H1 (cell line): Measurements from ENCODE around the gene ADGRB3. TPM values are rescaled to one million over a fixed set of nuclear protein-coding genes. Genes with fewer than 3 reads are reported as not detected.

ENCODE experiments used
- CTCF ChIA-PET: fragments of 300-600 bp; sonication (Branson Sonifier 250); formaldehyde crosslinking; loops from one replicate; lab custom pipeline; 2021; ENCODE audit not compliant: partially characterized antibody; lab: Charles Lee
- POLR2A ChIA-PET: fragments of 300-600 bp; sonication (Branson Sonifier 250); formaldehyde crosslinking; loops from one replicate; lab custom pipeline; 2021; ENCODE audit warnings: inconsistent platforms; ENCODE audit not compliant: partially characterized antibody; lab: Charles Lee
- DNase-seq, 2 experiments: peaks; one replicate each; pipeline versions ENCODE4 v3.0.0 to v3.0.0-alpha.2; 2010 to 2022; ENCODE audit warnings: low spot score in 2 of 2, low read depth in 1 of 2, mixed read lengths in 1 of 2
- FAIRE-seq: peaks from 2 replicates; lab custom pipeline; 2011; peaks lifted over from hg19 to GRCh38; lab: Jason Lieb, UNC
- H2AFZ ChIP-seq: 2 replicates; pipeline ENCODE4 v1.8.1; 2012; ENCODE audit warnings: low read length, inconsistent platforms
- H2AK5ac ChIP-seq: 2 replicates; pipeline ENCODE4 v1.6.1; 2013; ENCODE audit warnings: low read depth, low read length
- H2BK120ac ChIP-seq: replicated peaks from 2 replicates; pipeline ENCODE3; 2013; ENCODE audit warnings: low read depth, low read length, inconsistent platforms
- H2BK12ac ChIP-seq: 2 replicates; pipeline ENCODE4 v1.6.1; 2013; ENCODE audit warnings: low read depth, low read length
- H2BK15ac ChIP-seq: 2 replicates; pipeline ENCODE4 v1.6.1; 2013; ENCODE audit warnings: low read length
- H2BK20ac ChIP-seq: 2 replicates; pipeline ENCODE4 v1.6.1; 2013; ENCODE audit warnings: low read length
- H2BK5ac ChIP-seq: 2 replicates; pipeline ENCODE4 v1.6.1; 2013; ENCODE audit warnings: low read depth, low read length
- H3K14ac ChIP-seq: 2 replicates; pipeline ENCODE4 v1.6.1; 2013; ENCODE audit warnings: inconsistent platforms; ENCODE audit not compliant: insufficient read length
- H3K18ac ChIP-seq: 2 replicates; pipeline ENCODE4 v1.6.1; 2013; ENCODE audit warnings: low read length; ENCODE audit errors: extremely low read depth
- H3K23ac ChIP-seq: 2 replicates; pipeline ENCODE4 v1.6.1; 2013; ENCODE audit warnings: inconsistent platforms; ENCODE audit not compliant: insufficient read length
- H3K23me2 ChIP-seq: 2 replicates; pipeline ENCODE4 v1.6.1; 2013; ENCODE audit warnings: low read depth, low read length
- H3K27ac ChIP-seq: 2 replicates; pipeline ENCODE4 v1.6.1; 2011; ENCODE audit warnings: low read depth, low read length, inconsistent platforms
- H3K27me3 ChIP-seq, 4 experiments: replicated peaks in 1 of 4; 1 replicate in 1 of 4; 2 replicates in 3 of 4; pipeline versions ENCODE4 v1.6.1 to v1.8.1; 2011 to 2013; ENCODE audit warnings: low read length in 3 of 4, mild to moderate bottlenecking in 3 of 4, inconsistent platforms in 2 of 4, mixed read lengths in 2 of 4, moderate library complexity in 1 of 4; ENCODE audit not compliant: control insufficient read depth in 3 of 4, insufficient read depth in 3 of 4; ENCODE audit errors: extremely low read depth in 1 of 4
- H3K36me3 ChIP-seq, 4 experiments: 2 replicates each; pipeline versions ENCODE4 v1.6.1 to v1.8.1; 2011 to 2013; ENCODE audit warnings: mild to moderate bottlenecking in 4 of 4, low read length in 3 of 4, moderate library complexity in 2 of 4, control low read depth in 1 of 4, inconsistent platforms in 1 of 4; ENCODE audit not compliant: insufficient read depth in 4 of 4, control insufficient read depth in 2 of 4
- H3K4ac ChIP-seq: replicated peaks from 2 replicates; pipeline ENCODE3; 2013; ENCODE audit warnings: low read length, low read depth, mixed read lengths, inconsistent platforms; ENCODE audit not compliant: insufficient read length
- H3K4me1 ChIP-seq, 4 experiments: replicated peaks in 1 of 4; 1 replicate in 1 of 4; 2 replicates in 3 of 4; pipeline versions ENCODE4 v1.6.1 to v1.8.1; 2011 to 2013; ENCODE audit warnings: low read length in 3 of 4, inconsistent platforms in 2 of 4, mixed read lengths in 1 of 4; ENCODE audit not compliant: insufficient read depth in 4 of 4, control insufficient read depth in 3 of 4
- H3K4me2 ChIP-seq, 2 experiments: 2 replicates each; pipeline versions ENCODE4 v1.6.1 to v1.8.1; 2011 to 2013; ENCODE audit warnings: low read depth in 2 of 2, low read length in 2 of 2, control low read depth in 1 of 2, inconsistent platforms in 1 of 2, mild to moderate bottlenecking in 1 of 2; ENCODE audit not compliant: insufficient read depth in 1 of 2
- H3K4me3 ChIP-seq, 4 experiments: fragments of 200-600, 300-600 bp in 1 of 4; sonication (generic), shearing (Covaris generic), sonication (Bioruptor Twin) in 1 of 4; 2 replicates each; pipeline versions ENCODE4 v1.5.1 to v1.8.1; 2011 to 2016; ENCODE audit warnings: low read length in 4 of 4, low read depth in 3 of 4, control low read depth in 2 of 4, inconsistent platforms in 2 of 4, mild to moderate bottlenecking in 2 of 4, mixed read lengths in 1 of 4, moderate library complexity in 1 of 4; ENCODE audit not compliant: insufficient read depth in 2 of 4; ENCODE audit errors: extremely low read depth in 1 of 4
- H3K56ac ChIP-seq: replicated peaks from 2 replicates; pipeline ENCODE3; 2013; ENCODE audit warnings: low read depth, mild to moderate bottlenecking, mixed read lengths, low read length, inconsistent platforms; ENCODE audit not compliant: insufficient read length
- H3K79me1 ChIP-seq: 2 replicates; pipeline ENCODE4 v1.6.1; 2013; ENCODE audit warnings: low read depth, low read length, control low read depth
- H3K79me2 ChIP-seq, 2 experiments: 2 replicates each; pipeline versions ENCODE4 v1.6.1 to v1.8.1; 2012 to 2013; ENCODE audit warnings: low read length in 2 of 2, mild to moderate bottlenecking in 2 of 2, inconsistent platforms in 1 of 2; ENCODE audit not compliant: insufficient read depth in 2 of 2, control insufficient read depth in 1 of 2
- H3K9ac ChIP-seq, 4 experiments: replicated peaks in 1 of 4; 1 replicate in 1 of 4; 2 replicates in 3 of 4; pipeline versions ENCODE4 v1.6.1 to v1.8.1; 2011 to 2013; ENCODE audit warnings: low read depth in 3 of 4, low read length in 3 of 4, control low read depth in 2 of 4, mild to moderate bottlenecking in 2 of 4, moderate library complexity in 2 of 4, inconsistent platforms in 1 of 4; ENCODE audit errors: extremely low read depth in 1 of 4
- H3K9me3 ChIP-seq, 2 experiments: 2 replicates each; pipeline versions ENCODE4 v1.6.1 to v1.8.1; 2012 to 2013; ENCODE audit warnings: mild to moderate bottlenecking in 2 of 2, moderate library complexity in 2 of 2, control low read depth in 1 of 2, inconsistent platforms in 1 of 2, low read depth in 1 of 2, low read length in 1 of 2, mixed read lengths in 1 of 2; ENCODE audit not compliant: insufficient read depth in 2 of 2
- H4K20me1 ChIP-seq, 2 experiments: replicated peaks in 1 of 2; 2 replicates each; pipeline versions ENCODE3 to v1.8.1; 2011 to 2013; ENCODE audit warnings: inconsistent platforms in 2 of 2, low read length in 2 of 2, mild to moderate bottlenecking in 1 of 2; ENCODE audit not compliant: insufficient read depth in 2 of 2, control insufficient read depth in 1 of 2
- H4K5ac ChIP-seq: 2 replicates; pipeline ENCODE4 v1.6.1; 2013; ENCODE audit warnings: low read length, low read depth, mixed read lengths, inconsistent platforms; ENCODE audit not compliant: insufficient read length
- H4K8ac ChIP-seq: 2 replicates; pipeline ENCODE4 v1.8.0; 2013; ENCODE audit warnings: mild to moderate bottlenecking, moderate library complexity, low read length, inconsistent platforms; ENCODE audit not compliant: insufficient read depth; ENCODE audit errors: extremely low read depth
- H4K91ac ChIP-seq: replicated peaks from 2 replicates; pipeline ENCODE3; 2013; ENCODE audit warnings: low read length, mixed read lengths, inconsistent platforms; ENCODE audit not compliant: insufficient read length
- EGR1 ChIP-seq: IDR thresholded peaks from 2 replicates; pipeline ENCODE4 v1.6.1; 2011; ENCODE audit warnings: low read depth, low read length, borderline replicate concordance
- HDAC6 ChIP-seq: IDR thresholded peaks from one replicate; pipeline ENCODE4 v1.7.1; 2012; ENCODE audit warnings: low read depth, mild to moderate bottlenecking, inconsistent platforms, low read length, moderate library complexity
- KDM1A ChIP-seq: fragments of 200-600, 300-600 bp; sonication (generic); IDR thresholded peaks from 2 replicates; pipeline ENCODE4 v1.7.1; 2016; ENCODE audit warnings: mild to moderate bottlenecking, low read length, borderline replicate concordance
- NRF1 ChIP-seq: IDR thresholded peaks from 2 replicates; pipeline ENCODE4 v1.6.1; 2011; ENCODE audit warnings: mild to moderate bottlenecking, low read depth, low read length, improper control_type of control experiment
- RAD21 ChIP-seq, 2 experiments: IDR thresholded peaks in 1 of 2; conservative IDR thresholded peaks in 1 of 2; 2 replicates each; pipeline ENCODE4 v1.6.1; 2011; ENCODE audit warnings: low read depth in 2 of 2, low read length in 2 of 2, improper control_type of control experiment in 1 of 2, inconsistent platforms in 1 of 2, mild to moderate bottlenecking in 1 of 2, moderate library complexity in 1 of 2
- RNF2 ChIP-seq: fragments of 200-900, 300-1000 bp; sonication (generic); IDR thresholded peaks from 2 replicates; pipeline ENCODE4 v1.7.1; 2016; ENCODE audit warnings: borderline replicate concordance, low read depth, mild to moderate bottlenecking, antibody characterized with exemption, low read length; ENCODE audit not compliant: poor library complexity, severe bottlenecking; ENCODE audit errors: missing control alignments
- RXRA ChIP-seq: IDR thresholded peaks from 2 replicates; pipeline ENCODE4 v1.6.1; 2011; ENCODE audit warnings: low read depth, mild to moderate bottlenecking, low read length, moderate library complexity; ENCODE audit not compliant: insufficient read depth
- SAP30 ChIP-seq: fragments of 300-600 bp; sonication (generic); IDR thresholded peaks from 2 replicates; pipeline ENCODE4 v1.7.1; 2012; ENCODE audit warnings: low read length, moderate library complexity, mild to moderate bottlenecking, inconsistent platforms; ENCODE audit not compliant: insufficient read depth, insufficient replicate concordance
- SP2 ChIP-seq: IDR thresholded peaks from 2 replicates; pipeline ENCODE4 v1.6.1; 2012; ENCODE audit warnings: mild to moderate bottlenecking, low read length, inconsistent platforms
- TCF12 ChIP-seq: IDR thresholded peaks from 2 replicates; pipeline ENCODE4 v1.6.1; 2011; ENCODE audit warnings: low read depth, mild to moderate bottlenecking, low read length
- ZNF274 ChIP-seq: IDR thresholded peaks from 2 replicates; pipeline ENCODE4 v1.7.0; 2012; ENCODE audit warnings: low read length, borderline replicate concordance; ENCODE audit errors: extremely low read depth
- WGBS, 2 experiments: shearing (Covaris generic) in 1 of 2; methylation state at CpG; one replicate each; pipeline versions ENCODE4 v1.1.6 to v1.1.7; 2013 to 2015; ENCODE audit warnings: low lambda C conversion rate in 2 of 2, mixed read lengths in 2 of 2, inconsistent platforms in 1 of 2, low coverage in 1 of 2, missing lambda C conversion rate in 1 of 2; ENCODE audit not compliant: insufficient replicate concordance in 2 of 2, insufficient coverage in 1 of 2, insufficient read length in 1 of 2; ENCODE audit errors: extremely low coverage in 1 of 2, missing lambda C conversion rate in 1 of 2; 5-methylcytosine and 5-hydroxymethylcytosine counted together
- polyA plus RNA-seq, 7 experiments: library from polyadenylated mRNA; depleted of rRNA in 3 of 7; stranded (reverse) in 5 of 7; unstranded in 2 of 7; fragments of >200 nt in 5 of 7; fragments of 200-250 nt in 2 of 7; gene quantifications; 1 replicate in 5 of 7; 2 replicates in 1 of 7; 4 replicates in 1 of 7; pipeline versions ENCODE4 v1.2.1 to v1.2.3, GENCODE V29; 2011 to 2013; ENCODE audit warnings: missing spikeins in 2 of 7, mixed read lengths in 2 of 7
- total RNA-seq: library from RNA; stranded (reverse); fragmentation: NEBNext Ultra II Directional; extraction: Animal tissue kit (Norgen Biotek cat#: 25700); gene quantifications from 2 replicates; pipeline ENCODE4 v1.2.1, GENCODE V29; 2021
- TF ChIP-seq, protein P1 (sequence below): IDR thresholded peaks from 2 replicates; pipeline ENCODE4 v1.6.1; 2012; ENCODE audit warnings: low read length, inconsistent platforms

ADGRB3 gene
- total and polyA plus RNA-seq, 2 of the 8 experiments (the other 6 are each of a cell fraction or from before 2014, with no cell fraction given), result 0.35 to 1.2 TPM

- H3K18ac ChIP-seq, result no peak overlapping the region
- DNase-seq (no peak), FAIRE-seq (no peak)
- H2BK15ac ChIP-seq, result no peak overlapping the region
- no peak overlapping the region for H3K14ac ChIP-seq
- POLR2A ChIA-PET, result no interaction called here
- H3K27me3 ChIP-seq, result no peaks in the 10 kb centered on the region
- H3K4ac ChIP-seq, result no peak overlapping the region
- no peak overlapping the region for H3K4me3 ChIP-seq
- no peak overlapping the region for H3K23ac ChIP-seq
- H3K4me1 ChIP-seq, result 0 out of 7 replicates have a peak, but pooled peaks cover 0 to 2% (median 0%) of the 10 kb centered on the region in 4 experiments
- H3K79me2 ChIP-seq, result no peaks in the 10 kb centered on the region
- no peaks in the 10 kb centered on the region for H3K79me1 ChIP-seq
- no peak overlapping the region for H2BK120ac ChIP-seq
- H3K56ac ChIP-seq, result no peak overlapping the region
- no peak overlapping the region for H3K4me2 ChIP-seq
- H3K23me2 ChIP-seq, result no peaks in the 10 kb centered on the region
- no peak overlapping the region for H2BK12ac ChIP-seq
- H4K91ac ChIP-seq, result no peak overlapping the region
- H3K9me3 ChIP-seq, result no peaks in the 10 kb centered on the region
- H3K27ac ChIP-seq, result no peak overlapping the region
- no peak overlapping the region for H4K8ac ChIP-seq
- H2AK5ac ChIP-seq, result no peak overlapping the region
- no peak overlapping the region for H4K5ac ChIP-seq
- CTCF ChIA-PET, result interaction anchor here (0.6 to 2.3 kb wide), 6 partner anchors 11 to 348 kb away, joined by 3 to 11 read pairs (median 3); no protein-coding TSS in a partner anchor
- no peak overlapping the region for H2AFZ ChIP-seq
- WGBS, 2 experiments, result 75% methylated on average over 3 of the region's 3 CpGs; no CpG with 5 or more reads in 1 of the 2 experiments
- H3K36me3 ChIP-seq, result no peaks in the 10 kb centered on the region
- H3K9ac ChIP-seq, result no peak overlapping the region
- H2BK20ac ChIP-seq, result no peak overlapping the region
- H2BK5ac ChIP-seq, result no peak overlapping the region
- no peaks in the 10 kb centered on the region for H4K20me1 ChIP-seq
- no peak for TF ChIP-seq ZNF274
- no peak for TF ChIP-seq NRF1
- TF ChIP-seq SAP30, result no peak
- no peak for TF ChIP-seq SP2
- no peak for TF ChIP-seq RXRA
- TF ChIP-seq, protein P1, sequence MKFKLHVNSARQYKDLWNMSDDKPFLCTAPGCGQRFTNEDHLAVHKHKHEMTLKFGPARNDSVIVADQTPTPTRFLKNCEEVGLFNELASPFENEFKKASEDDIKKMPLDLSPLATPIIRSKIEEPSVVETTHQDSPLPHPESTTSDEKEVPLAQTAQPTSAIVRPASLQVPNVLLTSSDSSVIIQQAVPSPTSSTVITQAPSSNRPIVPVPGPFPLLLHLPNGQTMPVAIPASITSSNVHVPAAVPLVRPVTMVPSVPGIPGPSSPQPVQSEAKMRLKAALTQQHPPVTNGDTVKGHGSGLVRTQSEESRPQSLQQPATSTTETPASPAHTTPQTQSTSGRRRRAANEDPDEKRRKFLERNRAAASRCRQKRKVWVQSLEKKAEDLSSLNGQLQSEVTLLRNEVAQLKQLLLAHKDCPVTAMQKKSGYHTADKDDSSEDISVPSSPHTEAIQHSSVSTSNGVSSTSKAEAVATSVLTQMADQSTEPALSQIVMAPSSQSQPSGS, result no peak
- no peak for TF ChIP-seq RNF2
- no peak for TF ChIP-seq RAD21 (IDR thresholded peaks at IDR 0.05 in 1 of 2, conservative IDR thresholded peaks at IDR 0.05 in 1 of 2; ENCODE audit: low read depth in 2 of 2, low read length in 2 of 2)
- no peak for TF ChIP-seq KDM1A
- no peak for TF ChIP-seq HDAC6
- TF ChIP-seq TCF12, result no peak
- TF ChIP-seq EGR1, result no peak
Measured at GRCh38 chr6:69106511-69106910, 471.4 kb downstream of the ADGRB3 start.
